Glutamatergic neuron (in vitro differentiated cells): ENCODE data around the gene MYT1. TPM values are rescaled to one million over a fixed set of nuclear protein-coding genes. Genes with fewer than 3 reads are reported as not detected.

Source experiments
- DNase-seq: peaks from one replicate; pipeline ENCODE4 v3.0.0; 2022
- H3K27ac Mint-ChIP-seq: one replicate; pipeline ENCODE4 v1.8.0; 2020; ENCODE audit warnings: mild to moderate bottlenecking, mixed read lengths, inconsistent platforms; ENCODE audit not compliant: unreplicated experiment
- H3K27me3 Mint-ChIP-seq: one replicate; pipeline ENCODE4 v1.8.0; 2020; ENCODE audit warnings: mild to moderate bottlenecking, moderate library complexity, mixed read lengths, inconsistent platforms; ENCODE audit not compliant: unreplicated experiment
- H3K36me3 Mint-ChIP-seq: one replicate; pipeline ENCODE4 v1.8.0; 2020; ENCODE audit warnings: mild to moderate bottlenecking, mixed read lengths, inconsistent platforms; ENCODE audit not compliant: unreplicated experiment
- H3K4me1 Mint-ChIP-seq: one replicate; pipeline ENCODE4 v1.8.0; 2020; ENCODE audit warnings: mild to moderate bottlenecking, low read depth, mixed read lengths, inconsistent platforms; ENCODE audit not compliant: unreplicated experiment
- H3K4me3 Mint-ChIP-seq: one replicate; pipeline ENCODE4 v1.8.0; 2020; ENCODE audit warnings: mild to moderate bottlenecking, mixed read lengths, inconsistent platforms; ENCODE audit not compliant: unreplicated experiment
- H3K9me3 Mint-ChIP-seq: one replicate; pipeline ENCODE4 v1.8.0; 2020; ENCODE audit warnings: mild to moderate bottlenecking, moderate library complexity, mixed read lengths, inconsistent platforms; ENCODE audit not compliant: unreplicated experiment
- total RNA-seq: library from RNA; stranded (reverse); fragmentation: NEBNext Ultra II Directional; extraction: Animal tissue kit (Norgen Biotek cat#: 25700); gene quantifications from one replicate; pipeline ENCODE4 v1.2.1, GENCODE V29; 2021; ENCODE audit not compliant: unreplicated experiment
- TF ChIP-seq, protein P1 (sequence below): fragments of 200-600 bp; sonication (generic); IDR thresholded peaks from one replicate; pipeline ENCODE4 v1.5.0; 2021; ENCODE audit not compliant: partially characterized antibody, unreplicated experiment

MYT1 gene
- total RNA-seq, 1 donor from 2014 or later = 159 TPM

DNA sequence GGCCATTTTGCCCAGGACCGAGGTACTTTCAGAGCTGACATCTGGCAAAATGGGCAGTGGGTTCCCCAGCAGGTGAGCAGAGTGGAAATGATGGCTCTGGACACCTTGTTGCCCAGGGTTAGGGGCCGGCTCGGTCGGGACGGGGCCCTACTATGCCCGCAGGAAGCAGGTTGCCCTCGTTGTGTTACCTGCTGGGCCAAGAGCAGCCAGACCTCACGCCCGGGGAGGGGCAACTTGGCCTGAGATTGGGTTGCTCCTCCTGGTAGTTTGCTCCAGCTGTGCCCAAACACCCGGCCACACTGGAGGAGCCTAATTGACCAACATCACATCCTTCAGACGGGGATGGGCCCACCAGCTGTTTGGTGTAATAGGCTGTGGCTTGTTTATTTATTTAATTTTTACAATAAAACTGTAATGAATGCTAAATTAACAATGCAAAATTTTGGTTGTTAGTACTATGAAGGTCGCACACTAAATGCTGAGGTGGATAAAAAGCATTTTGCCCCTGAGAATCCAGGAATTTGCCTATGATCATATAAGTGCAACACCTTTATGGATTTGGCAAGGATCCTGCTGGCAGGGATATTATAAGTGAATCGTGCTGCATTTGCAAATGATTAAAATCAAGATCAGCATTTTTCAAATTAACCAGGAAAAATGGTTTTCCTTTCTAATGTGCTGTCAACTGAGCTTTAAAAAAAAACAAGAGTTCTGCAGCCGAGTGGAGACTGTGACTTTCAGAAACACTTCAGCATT, 64.7 kb downstream of the MYT1 start:
- Mint-ChIP-seq H3K9me3 (peaks cover 29% of the 10 kb centered on the region), H3K36me3 (peaks cover 11% of the 10 kb centered on the region), H3K4me1 (peaks cover 26% of the 10 kb centered on the region), H3K4me3 (no peak overlapping the region), H3K27me3 (peaks cover 32% of the 10 kb centered on the region), H3K27ac (no peak overlapping the region)
- peak; percentile 6 for DNase-seq
- TF ChIP-seq, protein P1, sequence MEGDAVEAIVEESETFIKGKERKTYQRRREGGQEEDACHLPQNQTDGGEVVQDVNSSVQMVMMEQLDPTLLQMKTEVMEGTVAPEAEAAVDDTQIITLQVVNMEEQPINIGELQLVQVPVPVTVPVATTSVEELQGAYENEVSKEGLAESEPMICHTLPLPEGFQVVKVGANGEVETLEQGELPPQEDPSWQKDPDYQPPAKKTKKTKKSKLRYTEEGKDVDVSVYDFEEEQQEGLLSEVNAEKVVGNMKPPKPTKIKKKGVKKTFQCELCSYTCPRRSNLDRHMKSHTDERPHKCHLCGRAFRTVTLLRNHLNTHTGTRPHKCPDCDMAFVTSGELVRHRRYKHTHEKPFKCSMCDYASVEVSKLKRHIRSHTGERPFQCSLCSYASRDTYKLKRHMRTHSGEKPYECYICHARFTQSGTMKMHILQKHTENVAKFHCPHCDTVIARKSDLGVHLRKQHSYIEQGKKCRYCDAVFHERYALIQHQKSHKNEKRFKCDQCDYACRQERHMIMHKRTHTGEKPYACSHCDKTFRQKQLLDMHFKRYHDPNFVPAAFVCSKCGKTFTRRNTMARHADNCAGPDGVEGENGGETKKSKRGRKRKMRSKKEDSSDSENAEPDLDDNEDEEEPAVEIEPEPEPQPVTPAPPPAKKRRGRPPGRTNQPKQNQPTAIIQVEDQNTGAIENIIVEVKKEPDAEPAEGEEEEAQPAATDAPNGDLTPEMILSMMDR = no peak

DNA sequence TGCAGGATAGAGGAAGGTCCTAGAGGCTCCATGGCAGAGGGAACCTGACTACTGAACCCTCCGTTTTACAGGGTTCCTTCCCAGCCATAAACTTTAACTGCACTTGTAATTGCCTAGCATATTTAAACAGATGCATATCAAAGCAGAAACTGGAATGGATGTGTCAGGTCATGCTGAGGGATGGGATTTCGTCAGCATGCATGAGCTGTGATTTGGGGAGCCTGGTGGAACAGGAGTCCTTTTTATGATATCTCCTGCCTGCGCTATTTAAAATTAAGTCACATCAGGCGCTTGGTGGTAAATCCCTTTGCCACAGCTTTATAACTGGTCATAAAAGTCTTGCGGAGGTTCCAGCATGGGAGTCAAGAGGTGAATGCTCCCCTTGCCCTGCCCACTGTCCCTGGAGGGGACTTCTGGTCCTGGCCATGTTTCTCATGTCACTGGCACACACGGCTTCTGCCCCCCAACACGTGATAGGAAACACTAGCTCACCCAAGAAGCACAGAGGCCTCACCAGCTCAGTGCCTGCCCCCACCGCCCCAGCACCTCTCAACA, 65.3 kb downstream of the MYT1 start:
- DNase-seq = peak; percentile 5
- Mint-ChIP-seq H3K4me3 (no peak overlapping the region), H3K27ac (no peak overlapping the region)

DNA sequence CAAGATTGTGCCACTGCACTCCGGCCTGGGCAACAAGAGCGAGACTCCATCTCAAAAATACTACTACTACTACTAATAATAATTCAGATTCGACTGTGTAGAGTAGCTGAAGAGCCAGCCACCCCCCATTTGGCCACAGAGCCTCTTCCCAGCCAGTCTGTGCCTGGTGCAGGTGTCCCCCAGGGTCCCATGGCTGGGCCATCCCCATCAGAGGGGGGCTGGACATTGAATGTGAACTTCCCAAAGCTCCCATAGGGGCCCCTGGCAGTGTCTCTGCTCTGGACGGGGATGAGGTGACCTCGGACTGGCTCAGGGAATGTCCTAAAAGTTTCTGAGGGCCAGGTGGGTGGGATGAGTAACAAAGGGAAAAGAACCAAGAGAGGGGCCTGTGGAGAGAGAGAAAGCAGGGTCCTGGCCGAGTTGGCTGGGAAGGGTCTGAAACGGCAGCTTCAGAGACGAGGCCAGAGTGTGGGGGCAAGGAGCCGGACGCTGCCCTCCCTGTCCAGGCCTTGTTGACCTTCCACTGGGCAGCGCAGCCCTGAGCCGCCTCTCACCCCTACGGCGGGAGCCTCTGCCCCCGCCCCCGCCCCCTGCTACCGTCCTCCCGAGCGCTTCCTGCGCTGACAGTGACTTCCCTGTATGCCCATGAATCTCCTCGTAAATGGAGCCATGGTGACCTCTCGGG, 66.4 kb downstream of the MYT1 start:
- Mint-ChIP-seq H3K27ac (no peak overlapping the region), H3K27me3 (peaks cover 28% of the 10 kb centered on the region), H3K36me3 (peaks cover 13% of the 10 kb centered on the region), H3K4me3 (no peak overlapping the region), H3K4me1 (peaks cover 10% of the 10 kb centered on the region), H3K9me3 (peaks cover 23% of the 10 kb centered on the region)
- TF ChIP-seq, protein P1 = no peak
- peak; percentile 8 for DNase-seq

More for the DNA sequence above, 65.3 kb downstream of the MYT1 start:
- TF ChIP-seq, protein P1 = no peak
- peaks cover 13% of the 10 kb centered on the region for H3K36me3 Mint-ChIP-seq
- H3K9me3 Mint-ChIP-seq = peaks cover 26% of the 10 kb centered on the region
- peaks cover 32% of the 10 kb centered on the region for H3K27me3 Mint-ChIP-seq
- peaks cover 19% of the 10 kb centered on the region for H3K4me1 Mint-ChIP-seq

DNA sequence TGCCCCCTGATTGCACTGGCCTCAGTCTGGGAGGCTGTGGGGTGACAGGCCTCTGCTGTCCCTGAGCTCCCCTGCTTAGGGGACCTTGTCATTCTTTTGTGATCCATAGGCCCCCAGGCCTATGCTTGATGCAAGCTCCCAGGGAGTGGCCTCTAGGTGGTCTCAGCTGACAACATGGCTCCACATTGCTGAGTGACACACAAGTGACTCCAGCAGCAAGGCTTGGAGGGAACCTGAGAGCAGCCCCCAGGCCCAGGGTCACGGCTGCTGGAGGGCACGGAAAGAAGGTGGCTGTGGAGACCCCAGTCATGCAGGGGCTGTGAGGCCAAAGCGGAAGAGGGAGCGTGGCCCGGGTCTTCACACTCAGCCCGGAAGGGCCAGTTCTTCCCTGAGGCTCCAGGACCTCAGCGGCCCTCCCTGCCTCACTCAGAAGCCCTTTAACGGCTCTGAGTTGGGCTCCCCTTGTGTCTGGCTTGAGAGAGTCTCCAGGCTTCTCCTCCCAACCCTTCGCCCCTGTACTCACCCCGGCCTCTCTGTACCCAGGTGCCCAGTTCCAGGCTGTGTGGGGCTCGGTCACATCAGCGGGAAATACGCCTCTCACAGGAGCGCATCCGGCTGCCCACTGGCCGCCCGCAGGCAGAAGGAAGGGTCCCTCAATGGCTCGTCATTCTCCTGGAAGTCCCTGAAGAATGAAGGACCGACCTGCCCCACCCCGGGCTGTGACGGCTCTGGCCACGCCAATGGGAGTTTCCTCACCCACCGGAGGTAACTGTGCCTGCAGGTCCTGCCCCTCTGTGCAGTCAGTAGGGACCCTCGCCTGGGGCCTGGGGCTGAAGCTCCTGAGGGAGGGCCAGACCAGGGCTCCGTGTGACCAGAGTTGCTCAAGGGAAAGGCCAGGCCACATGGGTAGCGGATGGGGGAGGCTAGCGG, 67.6 kb downstream of the MYT1 start:
- H3K4me3 Mint-ChIP-seq = no peak overlapping the region
- TF ChIP-seq, protein P1 = no peak
- peaks cover 27% of the 10 kb centered on the region for H3K27me3 Mint-ChIP-seq
- peak; percentile 16 for DNase-seq
- H3K4me1 Mint-ChIP-seq = peaks cover 2% of the 10 kb centered on the region
- peaks cover 26% of the 10 kb centered on the region for H3K9me3 Mint-ChIP-seq
- no peak overlapping the region for H3K27ac Mint-ChIP-seq
- H3K36me3 Mint-ChIP-seq = peaks cover 19% of the 10 kb centered on the region
